ENCODE data around the gene EPM2A.
"Not testable (repeated sequence)": the region's sequence is repeated elsewhere in the genome, so short reads cannot be mapped to it uniquely, and the experiment has no call there.

Gene EPM2A

DNA sequence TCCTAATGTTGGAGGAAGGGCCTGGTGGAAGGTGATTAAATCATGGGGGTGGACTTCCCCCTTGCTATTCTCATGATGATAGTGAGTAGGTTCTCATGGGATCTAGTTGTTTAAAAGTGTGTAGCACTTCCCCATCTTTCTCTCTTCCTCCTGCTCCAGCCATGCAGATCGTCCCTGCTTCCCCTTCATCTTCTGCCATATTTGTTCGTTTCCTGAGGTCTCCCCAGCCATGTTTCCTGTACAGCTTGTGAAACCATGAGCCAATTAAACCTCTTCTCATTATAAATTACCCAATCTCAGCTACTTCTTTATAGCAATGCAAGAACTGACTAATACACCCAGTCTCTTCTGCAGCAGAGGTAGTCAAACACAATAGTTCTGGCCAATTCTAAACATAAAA, 5.4 kb downstream of the EPM2A start:
- no peak for DNase-seq (ENCODE audit: low spot score)

DNA sequence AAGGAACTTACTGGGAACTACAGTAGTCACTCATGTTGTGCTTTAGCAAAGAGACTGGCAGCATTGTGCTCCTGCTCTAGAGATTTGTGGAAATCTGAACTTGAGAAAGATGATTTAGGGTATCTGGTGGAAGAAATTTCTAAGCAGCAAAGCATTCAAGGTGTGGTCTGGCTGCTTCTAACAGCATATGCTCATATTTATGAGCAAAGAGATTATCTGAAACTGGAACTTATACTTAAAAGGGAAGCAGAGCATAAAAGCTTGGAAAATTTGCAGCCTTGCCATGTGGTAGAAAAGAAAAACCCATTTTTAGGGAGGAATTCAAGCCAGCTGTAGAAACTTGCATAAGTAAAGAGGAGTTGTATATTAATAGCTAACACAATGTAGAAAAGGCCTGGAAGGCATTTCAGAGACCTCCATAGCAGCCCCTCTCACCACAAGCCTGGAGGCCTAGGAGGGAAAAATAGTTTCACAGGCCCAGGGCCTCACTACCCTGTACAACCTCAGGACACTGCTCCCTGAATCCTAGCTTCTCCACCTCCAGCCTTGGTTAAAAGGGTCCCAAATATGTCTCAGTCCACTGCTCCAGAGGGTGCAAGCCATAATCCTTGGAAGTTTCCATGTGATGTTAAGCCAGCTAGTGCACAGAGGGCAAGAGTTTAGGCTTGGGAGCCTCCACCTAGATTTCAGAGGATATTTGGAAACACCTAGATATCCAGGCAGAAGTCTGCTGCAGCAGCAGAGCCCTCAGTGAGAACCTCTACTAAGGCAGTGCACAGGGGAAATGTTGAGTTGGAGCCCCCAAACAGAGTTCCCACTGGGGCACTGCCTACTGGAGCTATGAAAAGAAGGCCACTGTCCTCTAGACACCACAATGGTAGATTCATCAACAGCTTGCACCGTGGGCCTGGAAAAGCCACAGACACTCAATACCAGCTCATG, 6.6 kb downstream of the EPM2A start:
- no peak for DNase-seq (ENCODE audit: low spot score)

DNA sequence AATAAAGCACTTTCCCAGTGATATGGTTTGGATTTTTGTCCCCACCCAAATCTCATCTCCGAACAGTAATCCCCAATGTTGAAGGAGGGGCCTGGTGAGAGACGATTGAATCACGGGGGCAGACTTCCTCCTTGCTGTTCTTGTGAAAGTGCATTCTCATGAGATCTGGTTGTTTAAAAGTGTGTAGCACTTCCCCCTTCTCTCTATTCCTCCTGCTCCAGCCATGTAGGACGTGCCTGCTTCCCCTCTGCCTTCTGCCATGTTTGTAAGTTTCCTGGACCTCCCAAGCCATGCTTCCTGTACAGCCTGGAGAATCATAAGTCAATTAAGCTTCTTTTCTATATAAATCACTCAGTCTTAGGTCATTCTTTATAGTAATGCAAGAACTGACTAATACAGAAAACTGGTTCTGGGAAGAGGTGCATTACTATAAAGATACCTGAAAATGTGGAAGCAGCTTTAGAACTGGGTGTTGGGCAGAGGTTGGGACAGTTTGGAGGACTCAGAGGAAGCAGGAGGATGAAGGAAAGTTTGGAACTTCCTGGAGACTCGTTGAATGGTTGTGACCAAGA, 7.4 kb downstream of the EPM2A start:
- no peak for DNase-seq (ENCODE audit: low spot score)

DNA sequence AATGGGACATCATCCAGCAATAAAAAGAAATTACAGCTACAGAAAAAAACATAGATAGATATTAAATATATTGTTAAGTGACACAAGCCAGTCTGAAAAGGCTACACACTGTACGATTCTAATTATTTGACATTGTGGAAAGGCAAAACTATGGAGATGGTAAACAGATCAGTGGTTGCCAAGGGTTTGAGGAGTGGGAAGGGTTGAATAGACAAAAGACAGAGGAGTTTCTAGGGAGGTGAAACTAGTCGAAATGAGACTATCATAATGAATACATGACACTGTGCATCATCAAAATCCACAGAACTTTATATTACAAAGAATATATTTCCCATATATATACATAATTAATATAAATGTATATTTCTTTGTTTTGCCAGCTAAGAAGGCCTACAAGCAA, 9.8 kb downstream of the EPM2A start:
- no peak for DNase-seq (ENCODE audit: low spot score)

DNA sequence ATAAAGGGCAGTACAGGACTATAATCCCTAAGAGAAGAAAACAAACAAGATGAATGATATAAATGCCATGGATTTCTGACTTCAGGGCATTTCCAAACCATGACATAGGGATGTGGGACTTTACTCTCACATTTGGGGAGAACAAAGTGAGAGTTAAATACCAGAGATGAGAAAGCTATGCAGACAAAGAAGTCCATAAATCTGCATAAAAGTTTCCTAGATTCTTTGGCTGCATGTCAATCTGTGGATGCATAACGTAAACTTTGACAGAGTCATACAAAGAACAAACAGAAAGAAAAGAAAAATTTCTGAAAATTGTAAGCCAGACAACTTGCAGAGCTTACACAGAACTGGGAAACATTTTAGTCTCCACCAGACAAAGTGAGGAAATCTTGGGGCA, 11.7 kb downstream of the EPM2A start:
- DNase-seq (ENCODE audit: low spot score) = no peak

DNA sequence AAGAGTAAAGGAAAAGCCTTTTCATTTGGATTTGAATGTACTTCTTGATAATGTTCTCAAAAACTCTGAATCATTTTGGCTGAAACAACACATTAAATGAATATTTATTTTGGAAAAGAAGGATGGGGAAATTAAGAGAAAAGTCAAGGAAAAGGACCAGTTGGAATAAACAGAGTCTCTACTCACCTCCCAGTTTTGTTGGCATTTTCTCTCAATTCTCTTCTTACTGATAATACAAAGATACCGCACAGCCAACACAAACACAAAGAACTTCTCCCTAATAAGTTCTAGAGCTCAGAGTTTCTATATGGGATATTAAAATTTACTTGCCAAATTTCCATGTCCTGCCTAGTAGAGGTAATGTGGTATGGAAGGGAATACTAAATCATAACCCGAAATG, 13.1 kb downstream of the EPM2A start:
- no peak for DNase-seq (ENCODE audit: low spot score)

DNA sequence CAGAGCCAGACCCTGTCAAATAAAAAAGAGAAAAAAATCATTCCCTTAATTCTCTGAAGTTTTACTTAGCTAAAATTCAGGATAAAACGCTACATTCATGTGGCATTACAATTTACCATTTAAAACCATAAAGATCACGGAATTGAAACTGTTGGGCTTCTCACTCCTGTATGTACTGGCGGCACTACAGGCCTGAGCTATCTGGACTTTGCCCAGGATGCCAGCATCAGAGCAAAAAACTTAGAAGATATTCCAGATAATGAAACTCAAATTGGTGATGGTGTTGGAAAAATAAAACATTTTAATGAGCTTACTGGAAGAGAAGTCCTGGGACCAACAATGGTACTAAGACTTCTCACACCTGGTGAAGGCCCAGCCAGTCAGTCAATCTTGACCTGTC, 14.2 kb downstream of the EPM2A start:
- no peak for DNase-seq (ENCODE audit: low spot score)

DNA sequence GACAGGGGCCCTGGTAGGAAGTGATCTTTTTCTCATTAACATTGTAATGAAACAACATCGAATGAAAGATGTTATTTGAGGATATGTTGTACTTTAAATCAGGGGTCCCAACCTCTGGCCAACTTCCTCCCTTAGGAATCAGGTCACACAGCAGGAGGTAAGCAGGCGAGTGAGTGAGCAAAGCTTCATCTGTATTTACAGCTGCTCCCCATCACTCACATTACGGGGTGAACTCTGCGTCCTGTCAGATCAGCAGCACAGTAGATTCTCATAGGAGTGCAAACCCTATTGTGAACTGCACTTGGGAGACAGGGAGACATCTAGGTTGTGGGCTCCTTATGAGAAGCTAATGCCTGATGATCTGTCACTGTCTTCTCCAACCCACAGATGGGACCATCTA, 19.9 kb downstream of the EPM2A start:
- no peak for DNase-seq (ENCODE audit: low spot score)

DNA sequence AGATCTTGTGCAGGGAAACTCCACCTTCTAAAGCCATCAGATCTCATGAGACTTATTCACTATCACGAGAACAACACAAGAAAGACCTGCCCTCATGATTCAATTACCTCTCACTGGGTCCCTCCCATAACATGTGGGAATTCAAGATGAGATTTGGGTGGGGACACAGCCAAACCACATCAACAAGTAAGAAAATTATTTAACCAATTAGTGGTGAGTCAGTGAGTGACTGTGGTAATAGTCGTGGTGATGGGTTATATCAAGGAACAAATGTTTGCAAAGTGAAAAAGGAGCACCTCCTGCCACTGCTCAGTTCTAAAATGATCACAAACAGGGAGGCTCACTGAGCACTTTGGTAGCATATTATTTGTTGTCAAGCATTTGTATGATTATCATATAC, 20.6 kb downstream of the EPM2A start:
- DNase-seq (ENCODE audit: low spot score) = no peak

DNA sequence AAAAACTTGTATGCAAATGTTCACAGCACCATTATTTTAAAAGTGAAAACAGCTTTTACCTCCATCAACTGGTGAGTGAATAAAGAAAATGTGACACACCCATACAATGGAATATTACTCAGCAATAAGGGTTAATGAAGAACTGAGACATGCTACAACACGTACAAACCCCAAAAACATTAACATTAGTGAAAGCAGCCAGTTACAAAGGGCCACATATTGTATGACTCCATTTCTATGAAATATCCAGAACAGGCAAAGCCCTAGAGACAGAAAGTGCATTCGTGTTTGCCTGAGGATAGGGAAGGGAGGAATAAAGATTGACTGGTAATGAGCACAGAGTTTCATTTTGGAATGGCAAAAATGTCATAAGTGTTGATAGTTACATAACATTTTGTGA, 21.5 kb downstream of the EPM2A start:
- no peak for DNase-seq (ENCODE audit: low spot score)

DNA sequence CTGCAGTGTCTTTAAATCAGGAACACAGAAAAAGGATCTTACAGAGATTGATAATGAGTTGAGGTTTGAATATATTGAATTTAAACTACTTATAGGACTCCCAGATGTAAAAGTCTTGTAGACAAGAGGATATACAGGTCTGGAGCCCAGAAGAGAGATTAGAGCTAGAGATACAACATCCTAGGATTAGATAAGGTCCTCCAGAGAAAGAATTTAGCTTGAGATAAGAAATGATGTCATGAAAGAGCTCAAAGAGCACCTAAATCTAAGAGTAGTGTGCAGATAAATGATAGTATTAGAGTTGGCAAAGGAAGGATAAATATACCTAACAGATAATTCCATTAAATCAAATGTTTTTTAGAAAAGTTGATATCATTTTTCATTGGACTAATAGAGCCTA, 23.9 kb downstream of the EPM2A start:
- DNase-seq (ENCODE audit: low spot score) = no peak

DNA sequence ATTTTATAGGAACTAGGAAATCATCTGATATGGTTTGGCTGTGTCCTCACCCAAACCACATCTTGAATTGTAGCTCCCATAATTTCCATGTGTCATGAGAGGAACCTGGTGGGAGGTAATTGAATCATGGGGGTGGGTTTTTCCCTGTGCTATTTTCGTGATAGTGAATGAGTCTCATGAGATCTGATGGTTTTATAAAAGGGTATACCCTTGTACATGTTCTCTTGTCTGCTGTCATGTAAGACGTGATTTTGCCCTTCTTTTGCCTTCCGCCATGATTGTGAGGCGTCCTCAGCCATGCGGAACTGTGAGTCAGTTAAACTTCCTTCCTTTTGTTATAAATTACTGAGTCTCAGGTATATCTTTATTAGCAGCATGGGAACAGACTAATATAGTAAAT, 27.9 kb downstream of the EPM2A start:
- DNase-seq (ENCODE audit: low spot score) = no peak

DNA sequence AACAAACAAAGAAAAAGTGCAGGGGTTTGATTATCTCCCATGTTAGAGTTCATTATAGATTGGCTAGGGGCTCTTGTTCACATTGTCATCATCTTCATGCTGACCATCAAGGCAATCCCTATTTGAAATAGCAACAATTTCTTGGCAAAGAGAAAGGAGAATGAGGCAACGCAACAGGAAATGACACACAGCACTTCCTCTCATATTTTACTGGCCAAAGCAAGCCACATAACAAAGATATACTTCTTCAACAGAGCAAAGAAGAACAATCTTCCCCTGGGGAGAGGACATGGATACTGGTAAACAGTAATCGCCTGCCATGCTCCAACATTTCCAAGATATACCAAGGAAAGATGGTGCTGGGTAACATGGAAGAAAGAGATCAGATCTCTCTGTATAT, 29.8 kb downstream of the EPM2A start:
- DNase-seq (ENCODE audit: low spot score) = no peak

DNA sequence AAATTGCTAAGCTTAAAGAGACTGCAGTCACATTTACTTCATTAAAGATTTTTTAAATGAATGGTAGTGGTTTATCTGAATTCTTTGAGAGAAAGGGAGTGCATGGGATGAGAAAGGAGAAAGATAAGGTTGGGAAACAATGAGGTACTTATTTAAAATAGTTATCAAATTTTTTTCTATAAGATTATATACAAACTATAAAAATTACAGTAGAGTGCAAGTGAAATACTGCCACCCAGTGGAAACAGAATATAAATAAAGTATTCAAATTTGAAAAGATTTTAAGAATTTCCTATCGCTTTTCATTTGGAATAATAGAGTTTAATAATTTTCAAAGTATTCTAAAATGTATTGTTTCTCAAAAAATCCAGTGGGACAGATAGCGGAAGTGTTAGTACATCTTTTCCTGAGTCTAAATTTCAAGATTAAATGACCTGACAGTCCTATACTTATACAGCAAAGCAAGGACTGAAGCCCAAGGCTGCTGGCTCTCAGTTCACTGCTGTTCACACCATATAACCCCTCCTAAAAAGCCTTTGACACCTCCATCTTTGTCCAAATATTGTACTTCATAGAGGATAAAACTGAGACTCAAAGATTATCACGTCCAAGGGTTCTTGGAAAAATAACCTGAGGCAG, 31.1 kb downstream of the EPM2A start:
- DNase-seq (ENCODE audit: low spot score) = no peak

DNA sequence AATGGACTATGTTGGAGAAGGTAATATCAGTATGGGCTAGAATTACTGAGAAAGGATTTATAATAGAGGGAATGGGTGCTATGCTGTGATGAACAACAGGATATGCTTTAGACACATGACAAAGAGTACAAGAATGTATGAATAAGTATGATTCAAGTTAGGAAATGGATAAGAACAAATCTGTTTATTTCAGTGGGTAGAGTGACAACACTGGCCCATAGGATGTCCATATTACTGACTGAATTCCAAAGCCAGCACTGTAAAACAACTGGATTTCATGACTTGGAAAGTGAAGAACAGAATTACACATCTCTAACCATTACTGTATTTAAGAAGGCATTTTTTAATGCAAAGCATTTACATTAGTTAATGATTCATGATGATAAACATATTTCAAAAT, 35.9 kb downstream of the EPM2A start:
- DNase-seq (ENCODE audit: low spot score) = no peak

DNA sequence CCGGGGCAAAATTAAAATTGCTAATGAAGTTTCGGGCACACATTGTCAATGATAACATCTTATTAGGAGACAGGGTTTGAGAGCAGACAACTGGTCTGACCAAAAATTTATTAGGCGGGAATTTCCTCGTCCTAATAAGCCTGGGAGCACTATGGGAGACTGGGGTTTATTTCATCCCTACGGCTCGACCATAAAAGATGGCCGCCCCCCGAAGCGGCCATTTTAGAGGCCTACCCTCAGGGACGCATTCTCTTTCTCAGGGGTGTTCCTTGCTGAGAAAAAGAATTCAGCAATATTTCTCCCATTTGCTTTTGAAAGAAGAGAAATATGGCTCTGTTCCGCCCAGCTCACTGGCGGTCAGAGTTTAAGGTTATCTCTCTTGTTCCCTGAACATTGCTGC, 37.9 kb downstream of the EPM2A start:
- DNase-seq (ENCODE audit: low spot score) = not testable (repeated sequence)

DNA sequence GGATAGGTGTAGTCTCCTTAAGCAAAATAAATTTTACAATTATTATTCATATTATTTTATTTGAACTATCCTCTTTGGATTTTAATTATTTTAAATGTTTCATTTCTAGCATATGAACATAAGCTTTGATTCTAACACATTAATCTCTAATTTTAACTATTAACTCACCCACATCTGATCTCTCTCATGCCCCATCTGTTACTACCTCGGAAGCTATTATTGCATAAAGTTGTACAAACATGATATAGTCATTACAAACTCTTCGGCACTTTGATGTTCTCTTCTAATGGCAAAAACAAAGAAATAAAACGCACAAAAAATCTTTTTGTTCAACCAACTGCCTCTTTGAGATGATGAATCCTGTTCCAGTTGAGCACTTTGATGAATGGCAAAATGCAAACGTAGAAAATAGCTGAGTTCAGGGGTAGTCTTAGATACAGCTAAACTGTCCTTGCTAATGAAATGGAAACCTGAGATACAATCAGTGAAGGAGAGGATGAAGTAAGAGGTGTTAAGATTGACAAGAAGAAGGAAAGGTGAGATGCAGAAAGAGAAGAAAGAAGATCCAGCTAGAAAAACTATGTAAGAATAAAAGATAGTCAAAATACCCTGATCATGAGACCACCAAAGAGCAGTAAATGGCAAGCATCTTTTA, 41.1 kb downstream of the EPM2A start:
- no peak for DNase-seq (ENCODE audit: low spot score)

DNA sequence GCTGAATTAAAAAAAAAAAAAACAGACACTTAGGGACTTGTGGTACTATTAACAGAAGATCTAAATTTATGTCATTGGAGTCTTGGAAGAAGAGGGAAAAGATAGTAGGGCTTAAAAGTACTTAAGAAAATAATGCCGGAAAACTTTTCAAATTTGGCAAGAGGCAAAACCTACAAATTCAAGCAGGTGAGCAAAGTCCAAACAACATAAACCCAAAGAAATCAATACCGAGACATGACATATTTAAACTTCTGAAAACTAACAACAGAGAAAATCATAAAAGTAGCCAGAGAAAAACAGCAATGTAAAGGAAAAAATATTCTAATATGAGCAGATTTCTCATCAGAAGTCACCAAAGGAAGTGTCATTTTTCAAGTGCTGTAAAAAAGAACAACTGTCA, 44.4 kb downstream of the EPM2A start:
- no peak for DNase-seq (ENCODE audit: low spot score)

DNA sequence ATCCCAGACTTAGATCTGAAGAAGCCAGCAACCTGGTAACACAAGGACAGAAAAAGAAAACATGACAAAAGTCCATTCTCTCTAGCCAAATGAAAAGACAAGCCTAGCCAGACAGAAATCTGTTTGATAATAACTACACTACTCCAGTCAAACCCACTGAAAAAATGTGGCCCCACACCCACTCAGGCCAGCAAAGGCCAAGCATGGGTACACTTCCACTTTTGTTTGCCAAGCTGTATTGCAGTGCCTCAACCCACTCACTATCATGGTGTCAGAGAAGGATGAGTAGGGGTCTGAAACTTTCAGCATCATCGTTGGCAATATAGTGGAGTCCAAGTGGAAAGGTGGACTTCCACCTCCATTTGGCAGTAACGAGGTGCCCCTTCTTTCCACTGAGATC, 45.8 kb downstream of the EPM2A start:
- DNase-seq (ENCODE audit: low spot score) = no peak

DNA sequence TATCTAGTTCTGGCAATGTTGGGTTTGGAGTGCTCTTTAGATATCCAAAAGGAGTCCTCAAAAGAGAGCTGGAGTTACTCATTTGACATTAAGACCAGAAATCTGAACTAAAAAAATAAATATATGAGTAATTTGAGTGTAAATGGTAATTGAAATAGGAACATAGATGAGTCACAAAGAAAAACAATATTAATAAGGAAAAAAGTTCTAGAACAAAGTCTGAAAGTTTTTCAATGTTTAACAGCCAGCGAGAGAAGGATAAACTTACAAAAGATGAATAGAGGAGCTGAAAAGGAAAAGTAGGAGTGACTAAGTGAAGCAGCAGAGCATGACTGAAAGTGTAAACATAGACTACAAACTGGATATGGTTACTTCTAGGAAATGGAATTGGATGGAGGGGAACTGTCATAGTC, 46.8 kb downstream of the EPM2A start:
- DNase-seq (ENCODE audit: low spot score) = no peak

DNA sequence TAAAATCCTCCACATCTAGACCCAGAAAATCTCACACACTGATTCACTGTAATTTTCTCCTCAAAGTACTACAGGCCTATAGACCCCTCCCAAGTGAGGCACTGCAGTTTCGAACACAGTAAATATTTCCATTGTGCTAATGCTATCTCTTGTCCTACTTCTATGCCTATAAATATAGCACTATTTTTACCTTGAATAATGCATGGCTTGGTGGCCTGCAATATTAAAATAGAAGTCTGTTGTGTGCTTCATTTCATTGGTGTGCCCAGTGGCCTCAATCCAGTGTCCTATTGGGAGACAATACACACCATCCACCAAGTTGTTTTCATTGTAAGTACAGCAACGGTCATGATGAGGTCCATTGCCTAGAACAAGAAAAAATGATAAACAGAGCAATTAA, 49.4 kb downstream of the EPM2A start:
- no peak for DNase-seq (ENCODE audit: low spot score)

DNA sequence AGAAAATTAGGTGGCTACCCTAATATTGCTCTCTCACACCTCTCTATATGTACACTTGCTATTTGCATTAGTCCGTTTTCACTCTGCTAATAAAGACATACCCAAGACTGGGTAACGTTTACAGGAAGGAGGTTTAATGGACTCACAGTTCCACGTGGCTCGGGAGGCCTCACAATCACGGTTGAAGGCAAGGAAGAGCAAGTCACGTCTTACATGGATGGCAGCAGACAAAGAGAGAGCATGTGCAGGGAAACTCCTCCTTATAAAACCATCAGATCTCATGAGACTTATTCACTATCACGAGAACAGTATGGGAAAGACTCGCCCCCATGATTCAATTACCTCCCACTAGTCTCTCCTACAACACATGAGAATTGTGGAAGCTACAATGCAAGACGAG, 53.4 kb downstream of the EPM2A start:
- no peak for DNase-seq (ENCODE audit: low spot score)

DNA sequence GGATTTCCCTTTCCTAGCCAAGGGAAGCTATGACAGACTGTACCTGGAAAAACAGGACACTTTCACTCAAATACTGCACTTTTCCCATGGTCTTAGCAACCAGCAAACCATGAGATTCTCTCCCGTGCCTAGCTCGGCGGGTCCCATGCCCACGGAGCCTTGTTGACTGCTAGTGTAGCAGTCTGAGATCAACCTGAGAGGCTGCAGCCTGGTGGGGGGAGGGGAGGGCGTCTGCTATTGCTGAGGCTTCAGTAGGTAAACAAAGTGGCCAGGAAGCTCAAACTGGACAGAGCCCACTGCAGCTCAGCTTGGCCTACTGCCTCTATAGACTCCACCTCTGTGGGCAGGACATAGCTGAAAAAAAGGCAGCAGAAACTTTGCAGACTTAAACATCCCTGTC, 61.8 kb downstream of the EPM2A start:
- DNase-seq (ENCODE audit: low spot score) = no peak
